AG04449 (cell line): ENCODE results near the gene ZBTB17.
A peak's percentile ranks its signal among the peaks of the same experiment; 100 is the strongest.
"Not testable (repeated sequence)": the region's sequence is repeated elsewhere in the genome, so short reads cannot be mapped to it uniquely, and the experiment has no call there.

ENCODE experiments used
- CTCF ChIA-PET: fragments of 350-600 bp; formaldehyde crosslinking; extraction: SDS; loops from one replicate; lab custom pipeline; 2021; ENCODE audit warnings: antibody characterized with exemption; lab: Yijun Ruan, JAX
- POLR2A ChIA-PET: fragments of 400-600, 350-600 bp; formaldehyde crosslinking; extraction: SDS; loops from one replicate; lab custom pipeline; 2020; ENCODE audit warnings: antibody characterized with exemption, inconsistent platforms; lab: Yijun Ruan, JAX
- DNase-seq: peaks from one replicate; pipeline ENCODE4 v3.0.0-alpha.2; 2010; ENCODE audit warnings: low read depth, low spot score
- H3K4me3 ChIP-seq: 2 replicates; pipeline ENCODE4 v1.5.1; 2011; ENCODE audit warnings: low read depth, mild to moderate bottlenecking, control low read depth, low read length
- CTCF ChIP-seq: IDR thresholded peaks from one replicate; pipeline ENCODE4 v1.5.1; 2011; ENCODE audit warnings: mild to moderate bottlenecking, moderate library complexity, low read length, control low read depth, inconsistent platforms; ENCODE audit not compliant: insufficient read depth; ENCODE audit errors: missing control alignments

ZBTB17 gene

GRCh38 chr1:15928971-15929965 is 46.6 kb downstream of the ZBTB17 start:
- ChIA-PET POLR2A (no interaction called here), CTCF (interaction anchor here (1.5 kb wide), 1 partner anchor 114 kb away, joined by 4 read pairs; no protein-coding TSS in a partner anchor)
- DNase-seq, result no peak
- no peak overlapping the region for H3K4me3 ChIP-seq
- no peak for TF ChIP-seq CTCF

GRCh38 chr1:15926448-15926847 is 49.5 kb downstream of the ZBTB17 start:
- POLR2A ChIA-PET, DNase-seq: not testable (repeated sequence)
- CTCF ChIA-PET, result interaction anchor here (2.3 to 5.7 kb wide), 3 partner anchors 11 to 135 kb away, joined by 9 to 29 read pairs (median 25); no protein-coding TSS in a partner anchor

GRCh38 chr1:15923241-15923640 is 52.7 kb downstream of the ZBTB17 start:
- DNase-seq, result no peak
- H3K4me3 ChIP-seq, result no peak overlapping the region
- POLR2A ChIA-PET, result no interaction called here
- CTCF ChIA-PET, result interaction anchor here (0.7 to 5.7 kb wide), 5 partner anchors 13 to 132 kb away, joined by 3 to 29 read pairs (median 4); no protein-coding TSS in a partner anchor
- no peak for TF ChIP-seq CTCF

More at GRCh38 chr1:15926448-15926847, 49.5 kb downstream of the ZBTB17 start:
- H3K4me3 ChIP-seq, result not testable (repeated sequence)

- peak; percentile 55 for DNase-seq
- no peak overlapping the region for H3K4me3 ChIP-seq
- ChIA-PET POLR2A (interaction anchor here (0.5 kb wide), 1 partner anchor 12 kb away, joined by 4 read pairs; no protein-coding TSS in a partner anchor), CTCF (no interaction called here)
- no peak for TF ChIP-seq CTCF
These were observed 56.8 kb downstream of the ZBTB17 start for GRCh38 chr1:15918962-15919715.

- ChIA-PET CTCF (interaction anchor here (2.2 kb wide), 1 partner anchor 10 kb away, joined by 6 read pairs; no protein-coding TSS in a partner anchor), POLR2A (interaction anchor here (0.5 to 0.9 kb wide), 2 partner anchors 69 to 1525 kb away, joined by 3 to 4 read pairs; partner anchors contain the start of gene SPEN)
- H3K4me3 ChIP-seq, result no peak overlapping the region
- no peak for DNase-seq
- TF ChIP-seq CTCF, result no peak
These were observed 59.0 kb downstream of the ZBTB17 start for GRCh38 chr1:15916916-15917315.

GRCh38 chr1:15916417-15916816 is 59.5 kb downstream of the ZBTB17 start:
- H3K4me3 ChIP-seq, result no peak overlapping the region
- no peak for DNase-seq
- ChIA-PET CTCF (interaction anchor here (0.7 to 2.2 kb wide), 2 partner anchors 9 to 10 kb away, joined by 3 to 6 read pairs; no protein-coding TSS in a partner anchor), POLR2A (interaction anchor here (0.5 to 0.9 kb wide), 2 partner anchors 69 to 1526 kb away, joined by 3 to 4 read pairs; partner anchors contain the start of gene SPEN)
- no peak for TF ChIP-seq CTCF
